HCT116 (cell line): Measurements from ENCODE around the gene ZNF581. TPM values are rescaled to one million over a fixed set of nuclear protein-coding genes. Genes with fewer than 3 reads are reported as not detected.

Experiments used
- ATAC-seq: fragments of 200-7000 bp; cut with Tn5 transposase; 2 replicates; pipeline ENCODE4 v1.9.1; 2020; ENCODE audit warnings: mild to moderate bottlenecking, moderate library complexity
- BruUV-seq: library from RNA; stranded (reverse); fragments of 400-500 nt; replicated peaks from 2 replicates; lab custom pipeline; 2021; lab: Mats Ljungman, UMichigan
- CTCF ChIA-PET: fragments of 300-600 bp; sonication (Branson Sonifier 250); formaldehyde crosslinking; loops from one replicate; lab custom pipeline; 2021; ENCODE audit warnings: antibody characterized with exemption; lab: Charles Lee
- POLR2A ChIA-PET: fragments of 300-600, 350-600 bp; sonication (Branson Sonifier 250); formaldehyde crosslinking; loops from one replicate; lab custom pipeline; 2021; ENCODE audit warnings: antibody characterized with exemption; lab: Charles Lee
- RAD21 ChIA-PET, 2 experiments: fragments of 300-600 bp; sonication (Branson Sonifier 250); formaldehyde crosslinking; loops; one replicate each; lab custom pipeline; 2023; ENCODE audit warnings: low total read pairs in 2 of 2; ENCODE audit not compliant: uncharacterized antibody in 2 of 2, unreplicated experiment in 2 of 2, low non-redundant PET in 1 of 2; lab: Charles Lee
- DNase-seq: peaks from one replicate; pipeline ENCODE4 v3.0.0-alpha.2; 2010; ENCODE audit warnings: low read depth, low spot score
- H2AFZ ChIP-seq: fragments of 200-600 bp; shearing (Covaris generic), sonication (generic); 2 replicates; pipeline ENCODE4 v1.6.1; 2017; ENCODE audit warnings: low read depth, mixed run types, mixed read lengths, antibody characterized with exemption, low read length; ENCODE audit not compliant: poor library complexity, severe bottlenecking
- H3K27ac ChIP-seq: 2 replicates; pipeline ENCODE4 v1.5.1; 2012; ENCODE audit warnings: low read depth, low read length
- H3K27me3 ChIP-seq: fragments of 200-600 bp; sonication (generic); 2 replicates; pipeline ENCODE4 v1.6.1; 2016; ENCODE audit warnings: mixed run types, low read length, mixed read lengths; ENCODE audit not compliant: insufficient read depth
- H3K36me3 ChIP-seq, 2 experiments: fragments of 200-500 bp in 1 of 2; fragments of 200-600 bp in 1 of 2; sonication (Bioruptor generic) in 1 of 2; sonication (generic) in 1 of 2; 2 replicates each; pipeline versions ENCODE4 v1.5.1 to v1.6.1; 2014 to 2016; ENCODE audit warnings: low read length in 2 of 2, inconsistent platforms in 1 of 2, mixed read lengths in 1 of 2, mixed run types in 1 of 2; ENCODE audit not compliant: insufficient read depth in 2 of 2, control insufficient read depth in 1 of 2
- H3K4me1 ChIP-seq, 2 experiments: fragments of 200-600 bp in 1 of 2; sonication (generic) in 1 of 2; 2 replicates each; pipeline versions ENCODE4 v1.5.1 to v1.6.1; 2012 to 2017; ENCODE audit warnings: low read length in 2 of 2, inconsistent platforms in 1 of 2, mild to moderate bottlenecking in 1 of 2, mixed read lengths in 1 of 2, mixed run types in 1 of 2, moderate library complexity in 1 of 2; ENCODE audit not compliant: insufficient read depth in 2 of 2, control insufficient read depth in 1 of 2
- H3K4me2 ChIP-seq: fragments of 200-600 bp; sonication (generic); 2 replicates; pipeline ENCODE4 v1.6.1; 2017; ENCODE audit warnings: mixed run types, low read length, mixed read lengths
- H3K4me3 ChIP-seq, 2 experiments: fragments of 200-600 bp in 1 of 2; sonication (generic) in 1 of 2; replicated peaks in 1 of 2; 2 replicates each; pipeline ENCODE4 v1.5.1; 2011 to 2016; ENCODE audit warnings: low read length in 2 of 2, control low read depth in 1 of 2, low read depth in 1 of 2, mild to moderate bottlenecking in 1 of 2, mixed read lengths in 1 of 2, mixed run types in 1 of 2
- H3K79me2 ChIP-seq: fragments of 200-600 bp; sonication (generic); 2 replicates; pipeline ENCODE4 v1.6.1; 2017; ENCODE audit warnings: mild to moderate bottlenecking, mixed run types, low read length, moderate library complexity, mixed read lengths; ENCODE audit not compliant: insufficient read depth
- H3K9ac ChIP-seq: fragments of 200-600 bp; sonication (generic); 2 replicates; pipeline ENCODE4 v1.6.1; 2016; ENCODE audit warnings: low read length, mixed read lengths
- H3K9me2 ChIP-seq: fragments of 200-600 bp; sonication (generic), shearing (Covaris generic); 2 replicates; pipeline ENCODE4 v1.6.1; 2017; ENCODE audit warnings: mixed run types, mild to moderate bottlenecking, moderate library complexity; ENCODE audit not compliant: insufficient read depth
- H3K9me3 ChIP-seq, 2 experiments: fragments of 200-500 bp in 1 of 2; fragments of 200-600 bp in 1 of 2; sonication (Bioruptor generic) in 1 of 2; sonication (generic) in 1 of 2; 2 replicates each; pipeline ENCODE4 v1.6.1; 2014 to 2017; ENCODE audit warnings: low read length in 2 of 2, mixed read lengths in 2 of 2, inconsistent platforms in 1 of 2, low read depth in 1 of 2, mild to moderate bottlenecking in 1 of 2, mixed run types in 1 of 2, moderate library complexity in 1 of 2; ENCODE audit not compliant: control insufficient read depth in 1 of 2, insufficient read depth in 1 of 2
- H4K20me1 ChIP-seq: fragments of 200-600 bp; sonication (generic), shearing (Covaris generic); 2 replicates; pipeline ENCODE4 v1.6.1; 2017; ENCODE audit warnings: mixed run types, mild to moderate bottlenecking, moderate library complexity; ENCODE audit not compliant: insufficient read depth
- CBX3 ChIP-seq: IDR thresholded peaks from 2 replicates; pipeline ENCODE4 v1.6.1; 2012; ENCODE audit warnings: low read depth
- CTCF ChIP-seq, 3 experiments: fragments of 200-600 bp in 1 of 3; sonication (generic) in 1 of 3; IDR thresholded peaks in 2 of 3; conservative IDR thresholded peaks in 1 of 3; 2 replicates each; pipeline ENCODE4 v1.5.1; 2012 to 2017; ENCODE audit warnings: low read depth in 2 of 3, low read length in 2 of 3, antibody characterized with exemption in 1 of 3, borderline replicate concordance in 1 of 3, control low read depth in 1 of 3, mild to moderate bottlenecking in 1 of 3, mixed read lengths in 1 of 3, mixed run types in 1 of 3, moderate library complexity in 1 of 3; ENCODE audit not compliant: insufficient read depth in 1 of 3
- EGR1 ChIP-seq: IDR thresholded peaks from 2 replicates; pipeline ENCODE4 v1.6.1; 2012; ENCODE audit warnings: low read depth
- EZH2 ChIP-seq: fragments of 200-600 bp; sonication (generic); IDR thresholded peaks from 2 replicates; pipeline ENCODE4 v1.6.1; 2017; ENCODE audit warnings: antibody characterized with exemption, mixed run types
- EZH2phosphoT487 ChIP-seq: fragments of 200-600 bp; IDR thresholded peaks from 2 replicates; pipeline ENCODE4 v1.6.1; 2018; ENCODE audit warnings: antibody characterized with exemption, borderline replicate concordance
- FOSL1 ChIP-seq: IDR thresholded peaks from 2 replicates; pipeline ENCODE4 v1.6.1; 2012; ENCODE audit warnings: low read depth
- MAX ChIP-seq: IDR thresholded peaks from 2 replicates; pipeline ENCODE4 v1.6.1; 2012
- POLR2A ChIP-seq: IDR thresholded peaks from 2 replicates; pipeline ENCODE4 v1.7.0; 2011; ENCODE audit warnings: borderline replicate concordance; ENCODE audit not compliant: insufficient read depth, insufficient read length; ENCODE audit errors: extremely low read depth
- RAD21 ChIP-seq: IDR thresholded peaks from 2 replicates; pipeline ENCODE4 v1.6.1; 2012; ENCODE audit warnings: low read depth, mild to moderate bottlenecking
- SIN3A ChIP-seq: IDR thresholded peaks from 2 replicates; pipeline ENCODE4 v1.6.1; 2012; ENCODE audit warnings: low read depth
- SRF ChIP-seq: IDR thresholded peaks from 2 replicates; pipeline ENCODE4 v1.6.1; 2012; ENCODE audit warnings: low read depth
- ZBTB33 ChIP-seq: IDR thresholded peaks from 2 replicates; pipeline ENCODE4 v1.6.1; 2011; ENCODE audit warnings: mild to moderate bottlenecking, low read length, moderate library complexity; ENCODE audit not compliant: insufficient replicate concordance; ENCODE audit errors: extremely low read depth
- ZNF274 ChIP-seq: fragments of 200-500 bp; sonication (Bioruptor generic); IDR thresholded peaks from 2 replicates; pipeline ENCODE4 v1.6.1; 2014; ENCODE audit warnings: mild to moderate bottlenecking, low read depth, low read length, inconsistent platforms
- intact Hi-C: fragments of 100-400 bp; cut with micrococcal nuclease; formaldehyde crosslinking; loops from 2 replicates; pipeline ENCODE4 v1.10.0; 2022
- total RNA-seq: library from RNA; stranded (reverse); gene quantifications from one replicate; pipeline ENCODE4 v1.2.1, GENCODE V29; 2021; ENCODE audit not compliant: unreplicated experiment

ZNF581 gene
- total RNA-seq, 1 experiment from 2014 or later: 44.4 TPM

DNA sequence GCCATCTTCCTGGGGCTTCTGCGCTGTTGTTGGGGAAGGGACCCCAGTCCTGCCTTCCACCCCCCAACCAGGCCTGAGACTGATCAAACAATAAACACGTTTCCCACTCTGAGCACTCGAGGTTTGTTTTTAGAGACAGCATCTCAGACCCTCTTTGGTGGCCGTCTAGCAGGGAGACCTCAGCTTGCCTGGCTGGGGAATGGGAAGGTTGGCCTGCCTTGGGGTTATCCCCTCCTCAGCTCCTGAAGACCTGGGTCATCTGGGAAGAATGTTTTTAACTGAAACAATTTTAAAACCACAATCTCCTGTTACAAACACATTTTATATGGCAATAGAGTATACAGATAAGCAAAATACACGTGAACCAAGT, 2.0 kb downstream of the ZNF581 start:
- no peak for ATAC-seq
- RAD21 ChIA-PET: no interaction called here
- H3K9ac ChIP-seq: 0 out of 2 replicates have a peak overlapping the region, but pooled peaks have one; percentile 99
- H4K20me1 ChIP-seq: no peaks in the 10 kb centered on the region
- H3K79me2 ChIP-seq: peaks cover 45% of the 10 kb centered on the region
- TF ChIP-seq EZH2 (no peak), SRF (no peak), FOSL1 (no peak), POLR2A (no peak), ZBTB33 (no peak), RAD21 (no peak), ZNF274 (no peak), EGR1 (no peak), CTCF (IDR thresholded peaks at IDR 0.05 in 2 of 3, conservative IDR thresholded peaks at IDR 0.05 in 1 of 3; ENCODE audit: borderline replicate concordance in 1 of 3, insufficient read depth in 1 of 3, low read depth in 2 of 3, low read length in 2 of 3) (no peak), EZH2phosphoT487 (no peak), CBX3 (no peak), MAX (no peak), SIN3A (no peak)
- 0 out of 2 replicates have a peak overlapping the region, but pooled peaks have one; percentile 13 for H3K27ac ChIP-seq
- no peaks in the 10 kb centered on the region for H3K27me3 ChIP-seq
- peaks cover 10 to 12% of the 10 kb centered on the region in 2 experiments; a peak in 3 of 4 replicates for H3K36me3 ChIP-seq
- no peak overlapping the region for H3K4me3 ChIP-seq
- BruUV-seq: no TSS peak
- H3K9me2 ChIP-seq: no peaks in the 10 kb centered on the region
- no peak for DNase-seq
- no peak overlapping the region for H2AFZ ChIP-seq
- CTCF ChIA-PET: interaction anchor here (0.6 kb wide), 1 partner anchor 8 kb away, joined by 3 read pairs; no protein-coding TSS in a partner anchor
- POLR2A ChIA-PET: interaction anchor here (1.4 kb wide), 1 partner anchor 9 kb away, joined by 3 read pairs; the partner anchor contains the start of gene U2AF2
- peaks cover 6 to 29% of the 10 kb centered on the region in 2 experiments; a peak in 3 of 4 replicates for H3K4me1 ChIP-seq
- H3K4me2 ChIP-seq: peak overlapping the region; percentile 75; the same call in 1 of the 2 replicates
- no peaks in the 10 kb centered on the region for H3K9me3 ChIP-seq
- intact Hi-C loops: no loop called here
